ENCODE measurements around the gene NEK8.

GRCh38 chr17:28704219-28704858 lies 24.2 kb upstream of the NEK8 start:
- TF ChIP-seq EZH2phosphoT487 (IDR thresholded peaks at IDR 0.05; ENCODE audit: insufficient read depth, low read depth) (no peak), EZH2 (IDR thresholded peaks at IDR 0.05; ENCODE audit: insufficient read depth, poor library complexity, severe bottlenecking) (no peak)
